AML-193 (cell line): Measurements from ENCODE around the gene NOBOX.
"Not testable (repeated sequence)": the region's sequence is repeated elsewhere in the genome, so short reads cannot be mapped to it uniquely, and the experiment has no call there.

Experiments
- DNase-seq, 2 experiments: peaks; one replicate each; lab custom pipeline; 2025; lab: John Stamatoyannopoulos, UW

Gene NOBOX

GRCh38 chr7:144403649-144404061 lies at the start of gene NOBOX:
Gene NOBOX (minus strand): TSS chr7:144403693.
- no peak for DNase-seq

- DNase-seq, result no peak
Measured at GRCh38 chr7:144452064-144452463, 48.6 kb upstream of the NOBOX start.

DNA sequence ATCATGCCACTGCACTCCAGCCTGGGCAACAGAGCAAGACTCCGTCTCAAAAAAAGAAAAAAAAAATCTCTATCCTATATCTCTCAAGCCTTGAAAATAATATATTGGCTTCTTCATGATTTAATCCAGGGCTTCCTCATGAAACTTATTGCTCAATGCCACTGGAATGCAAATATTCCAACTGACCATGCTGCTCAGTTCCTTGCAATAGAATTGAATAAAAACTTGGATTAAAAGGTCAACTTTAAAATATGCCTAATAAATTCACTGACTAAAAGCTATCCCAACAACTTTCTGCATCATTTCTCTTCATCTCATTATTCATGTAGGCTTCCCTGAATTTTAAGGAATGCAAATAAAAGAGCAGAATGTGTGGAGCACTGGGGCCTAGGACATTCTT lies 42.1 kb upstream of the NOBOX start:
- DNase-seq, result no peak

- no peak for DNase-seq
Measured at GRCh38 chr7:144439717-144440205, 36.3 kb upstream of the NOBOX start.

GRCh38 chr7:144438759-144439158 lies 35.3 kb upstream of the NOBOX start:
- DNase-seq, result no peak

DNA sequence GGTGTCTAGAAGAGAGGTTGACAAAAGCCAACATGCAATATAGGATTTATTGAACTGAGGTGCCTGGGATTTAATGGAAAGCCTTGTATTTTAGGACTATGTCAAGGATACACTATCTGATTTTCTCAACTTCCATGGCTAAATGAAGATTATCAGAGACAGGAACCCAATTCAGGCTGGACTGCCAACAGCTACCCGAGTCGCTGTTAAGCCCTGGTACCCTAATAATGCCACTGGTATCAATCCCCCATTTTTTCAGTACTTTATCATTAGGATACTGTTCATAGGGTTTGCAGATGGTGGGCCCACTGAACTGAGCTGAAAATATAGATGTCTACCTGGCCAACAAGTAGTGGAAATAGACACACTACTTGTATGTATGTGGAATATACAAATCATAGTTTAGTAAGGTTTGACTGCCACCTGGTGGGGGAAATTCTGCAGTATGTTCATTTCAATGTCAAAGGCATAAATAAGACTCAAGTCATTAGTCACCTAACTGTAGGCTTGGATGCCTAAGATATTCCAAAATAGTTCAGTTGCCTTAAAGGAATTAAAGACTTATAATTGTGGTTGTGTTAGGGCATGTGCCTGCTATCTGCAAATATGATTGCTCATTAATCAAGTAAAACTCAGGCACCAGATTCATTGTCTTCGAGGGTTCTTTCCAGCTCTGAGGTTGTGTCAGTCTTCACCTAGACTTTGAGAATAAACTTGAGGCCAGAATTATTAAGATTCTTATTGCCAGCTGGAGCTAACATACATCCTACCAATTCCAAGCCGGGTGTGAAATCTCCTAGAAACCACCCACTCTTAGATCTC lies 34.1 kb upstream of the NOBOX start:
- peak; percentile 53 to 54 for DNase-seq

DNA sequence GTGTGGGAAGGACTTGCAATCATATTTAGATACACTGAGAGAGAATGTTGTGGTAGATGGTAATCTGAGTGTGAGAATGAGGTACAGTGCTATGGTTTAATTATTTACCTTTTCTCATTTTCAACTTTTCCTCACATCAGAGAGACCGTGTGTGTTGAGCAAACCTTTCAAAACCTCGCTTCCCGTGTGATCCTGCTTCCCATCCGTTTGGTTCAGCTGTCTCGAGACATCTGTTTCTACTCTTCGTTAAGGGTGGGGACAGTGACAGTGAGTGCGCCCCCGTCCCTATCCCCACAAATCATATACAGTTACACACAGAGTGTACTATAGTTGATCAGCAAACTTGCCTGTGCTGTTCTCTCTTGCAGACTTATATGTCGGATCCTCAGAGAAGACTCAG lies 33.0 kb upstream of the NOBOX start:
- DNase-seq, result no peak

GRCh38 chr7:144428431-144428830 lies 24.9 kb upstream of the NOBOX start:
- DNase-seq, result no peak

DNA sequence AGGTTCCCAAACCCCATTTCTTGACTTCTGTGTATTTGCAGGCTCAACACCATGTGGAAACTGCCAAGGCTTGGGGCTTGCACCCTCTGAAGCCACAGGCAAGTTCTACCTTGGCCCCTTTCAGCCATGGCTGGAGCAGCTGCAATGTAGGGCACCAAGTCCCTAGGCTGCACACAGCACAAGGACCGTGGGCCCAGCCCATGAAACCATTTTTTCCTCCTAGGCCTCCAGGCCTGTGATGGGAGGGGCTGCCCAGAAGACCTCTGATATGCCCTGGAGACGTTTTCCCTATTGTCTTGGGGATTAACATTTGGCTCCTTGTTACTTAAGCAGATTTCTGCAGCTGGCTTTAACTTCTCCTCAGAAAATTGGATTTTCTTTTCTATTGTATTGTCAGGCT lies 24.0 kb upstream of the NOBOX start:
- not testable (repeated sequence) for DNase-seq

GRCh38 chr7:144418931-144419330 lies 15.4 kb upstream of the NOBOX start:
- DNase-seq, result not testable (repeated sequence)

GRCh38 chr7:144416341-144416740 lies 12.8 kb upstream of the NOBOX start:
- DNase-seq, result no peak

DNA sequence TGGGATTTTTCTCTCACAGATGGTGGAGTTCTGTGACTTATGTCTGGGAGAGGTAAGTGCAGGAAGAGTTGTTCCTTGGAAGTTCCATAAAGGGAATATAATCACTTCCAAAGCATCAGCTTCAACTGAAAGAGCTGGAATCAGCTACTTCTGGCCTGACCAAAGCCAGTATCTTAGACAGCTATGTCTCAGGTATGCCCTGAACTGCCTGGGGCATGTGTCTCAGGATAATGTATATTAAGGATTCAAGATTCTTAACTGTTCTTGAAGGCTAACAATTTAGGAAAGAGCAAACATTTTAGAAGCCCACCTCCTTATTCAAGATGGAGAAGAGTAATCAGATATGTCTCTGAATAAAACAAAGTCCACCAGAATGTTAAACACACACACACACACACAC lies 12.4 kb upstream of the NOBOX start:
- DNase-seq, result no peak

GRCh38 chr7:144414815-144415214 lies 11.3 kb upstream of the NOBOX start:
- DNase-seq, result no peak

- DNase-seq, result no peak
Measured at GRCh38 chr7:144410441-144410840, 6.9 kb upstream of the NOBOX start.

- DNase-seq, result no peak
Measured at GRCh38 chr7:144408121-144408520, 4.6 kb upstream of the NOBOX start.

DNA sequence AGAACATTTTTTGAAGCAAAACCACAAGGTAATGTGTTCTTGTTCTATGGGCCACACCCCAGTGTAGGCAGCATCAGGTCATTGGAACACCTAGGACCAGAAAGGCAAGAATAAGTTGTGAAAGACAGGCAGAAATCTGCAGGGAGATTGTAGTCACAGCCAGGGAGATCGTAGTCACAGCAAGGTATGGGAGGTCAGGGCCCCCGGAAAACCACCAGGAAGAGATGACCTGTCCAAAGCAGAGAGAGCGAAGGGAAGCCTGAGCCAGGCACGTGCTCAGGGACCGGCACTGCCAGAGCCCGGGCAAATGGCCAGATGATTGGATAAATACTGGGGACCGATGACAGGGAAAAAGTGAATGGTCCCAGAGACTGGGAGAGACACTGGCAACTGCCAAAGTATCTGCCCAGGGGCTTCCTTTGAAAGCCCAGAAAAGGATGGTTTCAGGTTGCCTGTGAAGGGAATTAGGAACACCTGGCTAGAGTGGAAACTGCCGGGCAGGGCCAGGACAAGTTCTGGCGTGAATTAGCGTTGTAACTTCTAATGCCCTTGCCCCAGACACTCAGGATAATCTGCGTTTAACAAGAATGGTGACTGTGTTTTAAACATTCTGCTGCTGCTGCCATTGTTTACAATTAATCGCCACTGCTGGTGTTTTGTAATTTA lies 3.9 kb upstream of the NOBOX start:
- DNase-seq, result no peak

DNA sequence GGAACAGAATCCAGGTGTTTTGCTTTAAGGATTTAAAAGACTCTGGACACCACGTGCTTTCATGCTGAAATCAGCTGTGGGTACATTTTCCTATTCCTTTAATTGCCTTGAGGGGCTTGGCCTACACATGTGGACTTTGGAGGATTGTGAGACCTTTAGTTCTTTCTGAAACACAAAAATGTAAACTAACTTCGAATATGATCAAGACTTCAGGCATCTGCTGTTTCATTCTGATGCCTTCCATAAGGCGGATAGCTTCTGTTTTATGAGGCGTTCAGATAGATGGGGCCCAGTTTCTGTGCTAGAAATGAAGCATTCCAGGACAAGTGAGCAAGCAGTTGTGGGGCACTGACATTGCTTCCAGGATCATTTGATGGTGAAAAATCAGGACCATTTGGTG lies 1.5 kb upstream of the NOBOX start:
- no peak for DNase-seq

GRCh38 chr7:144403102-144403501 lies 391 bp downstream of the NOBOX start:
- DNase-seq, result no peak

DNA sequence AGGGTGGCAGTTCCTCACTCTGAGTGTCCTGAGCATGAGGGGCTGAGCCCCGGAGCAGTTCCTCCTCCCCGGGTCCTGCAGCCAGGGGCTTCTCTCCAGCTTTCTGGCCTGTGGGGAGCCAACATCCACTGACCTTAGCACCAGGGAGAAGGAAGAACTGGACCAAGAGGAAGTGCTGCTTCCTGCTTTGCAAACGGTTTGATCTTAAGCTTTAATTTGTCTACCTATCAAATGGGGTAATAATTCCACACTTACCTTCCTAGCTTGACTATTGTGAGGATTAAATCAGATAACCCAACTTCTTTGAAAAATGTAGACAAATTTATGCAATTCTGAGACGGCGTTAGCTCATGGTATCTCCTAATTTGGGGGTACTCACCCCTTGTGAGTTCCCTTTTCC lies 2.0 kb downstream of the NOBOX start:
- no peak for DNase-seq

GRCh38 chr7:144399946-144400345 lies 3.5 kb downstream of the NOBOX start:
- DNase-seq, result no peak

- no peak for DNase-seq
Measured at GRCh38 chr7:144398911-144399310, 4.6 kb downstream of the NOBOX start.

DNA sequence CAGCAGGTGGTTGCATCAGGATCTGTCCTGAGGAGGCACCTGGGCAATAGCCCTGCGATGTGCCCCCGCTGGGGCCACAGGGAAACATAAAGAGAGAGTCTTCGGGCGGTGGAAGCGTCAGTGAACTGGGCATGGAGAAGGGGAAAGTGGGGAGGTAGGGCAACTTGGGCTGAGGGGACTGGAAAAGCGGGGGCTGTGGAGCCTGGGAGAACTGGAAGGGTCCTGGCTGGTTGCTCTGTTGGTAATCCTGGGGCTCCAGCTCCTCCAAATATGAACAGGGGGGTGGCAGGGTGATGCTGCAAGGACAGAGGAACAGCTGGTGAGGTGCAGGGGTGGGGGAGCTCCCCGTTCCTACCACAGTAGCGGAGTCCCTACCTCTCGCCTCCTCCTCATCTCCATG lies 5.2 kb downstream of the NOBOX start:
- DNase-seq, result no peak

- DNase-seq, result no peak
Measured at GRCh38 chr7:144397086-144397485, 6.4 kb downstream of the NOBOX start.
